H1 (cell line): Measurements from ENCODE around the gene IFTAP.

Source experiments
- ATF2 ChIP-seq: IDR thresholded peaks from 2 replicates; pipeline ENCODE4 v1.6.1; 2012; ENCODE audit warnings: low read length, inconsistent platforms
- ATF3 ChIP-seq: IDR thresholded peaks from 2 replicates; pipeline ENCODE4 v1.6.1; 2011; ENCODE audit warnings: low read depth, mild to moderate bottlenecking, low read length; ENCODE audit not compliant: insufficient read depth
- CTCF ChIP-seq, 3 experiments: IDR thresholded peaks; 1 replicate in 2 of 3; 2 replicates in 1 of 3; pipeline versions ENCODE4 v1.5.1 to v1.6.1; 2011; ENCODE audit warnings: low read length in 3 of 3, mild to moderate bottlenecking in 3 of 3, inconsistent platforms in 2 of 3, low read depth in 1 of 3, moderate library complexity in 1 of 3; ENCODE audit not compliant: insufficient read depth in 1 of 3; ENCODE audit errors: control extremely low read depth in 1 of 3
- EZH2 ChIP-seq: fragments of 200-600 bp; sonication (generic); IDR thresholded peaks from 2 replicates; pipeline ENCODE4 v1.7.1; 2012; ENCODE audit warnings: low read depth, mild to moderate bottlenecking, moderate library complexity, low read length, inconsistent platforms; ENCODE audit not compliant: severe bottlenecking
- POLR2A ChIP-seq, 2 experiments: IDR thresholded peaks; 1 replicate in 1 of 2; 2 replicates in 1 of 2; pipeline ENCODE4 v1.6.1; 2011; ENCODE audit warnings: low read depth in 2 of 2, low read length in 2 of 2, mild to moderate bottlenecking in 2 of 2; ENCODE audit errors: control extremely low read depth in 1 of 2
- POLR2AphosphoS5 ChIP-seq: IDR thresholded peaks from 2 replicates; pipeline ENCODE4 v1.6.1; 2011; ENCODE audit warnings: low read depth, low read length
- RAD21 ChIP-seq, 2 experiments: IDR thresholded peaks in 1 of 2; conservative IDR thresholded peaks in 1 of 2; 2 replicates each; pipeline ENCODE4 v1.6.1; 2011; ENCODE audit warnings: low read depth in 2 of 2, low read length in 2 of 2, improper control_type of control experiment in 1 of 2, inconsistent platforms in 1 of 2, mild to moderate bottlenecking in 1 of 2, moderate library complexity in 1 of 2

GRCh38 chr11:36594316-36594989, at the start of gene IFTAP:
- TF ChIP-seq POLR2A (IDR thresholded peaks at IDR 0.05; ENCODE audit: control extremely low read depth in 1 of 2, low read depth in 2 of 2, low read length in 2 of 2) (peak in 1 of 2 experiments; percentile 59; a peak in 1 of 3 replicates), ATF3 (no peak), ATF2 (0 out of 2 replicates have a peak, but pooled peaks have one; percentile 65), CTCF (IDR thresholded peaks at IDR 0.05; ENCODE audit: control extremely low read depth in 1 of 3, insufficient read depth in 1 of 3, low read depth in 1 of 3, low read length in 3 of 3) (no peak), POLR2AphosphoS5 (no peak), EZH2 (no peak), RAD21 (IDR thresholded peaks at IDR 0.05 in 1 of 2, conservative IDR thresholded peaks at IDR 0.05 in 1 of 2; ENCODE audit: low read depth in 2 of 2, low read length in 2 of 2) (no peak)
